Right lobe of liver (tissue), 6 donors: Measurements from ENCODE around the gene TRPM3. TPM values are rescaled to one million over a fixed set of nuclear protein-coding genes. Genes with fewer than 3 reads are reported as not detected.

Experiments used
- ATAC-seq, 4 donors: fragments of 200-7000 bp; cut with Tn5 transposase; one replicate each; pipeline ENCODE4 v1.9.1; 2020; ENCODE audit warnings: mild to moderate bottlenecking in 4 of 4, moderate library complexity in 4 of 4
- DNase-seq, 3 donors: peaks; one replicate each; pipeline ENCODE4 v3.0.0-alpha.2; 2020
- H3K27ac ChIP-seq, 3 donors: fragments of 200-600 bp; one replicate each; pipeline ENCODE4 v1.8.0; 2022
- H3K27me3 ChIP-seq, 2 donors: fragments of 200-600 bp; one replicate each; pipeline ENCODE4 v1.8.0; 2022
- H3K36me3 ChIP-seq, 4 donors: fragments of 200-600 bp; sonication (generic) in 1 of 4; one replicate each; pipeline versions ENCODE4 v1.5.1 to v1.8.0; 2017 to 2022; ENCODE audit warnings: control low read depth in 1 of 4
- H3K4me1 ChIP-seq, 4 donors: fragments of 200-600 bp; sonication (generic) in 1 of 4; one replicate each; pipeline versions ENCODE4 v1.5.1 to v1.8.0; 2017 to 2022; ENCODE audit warnings: control low read depth in 1 of 4
- H3K4me3 ChIP-seq, 3 donors: fragments of 200-600 bp; one replicate each; pipeline ENCODE4 v1.8.0; 2022
- H3K9me3 ChIP-seq, 4 donors: fragments of 200-600 bp; sonication (generic) in 1 of 4; one replicate each; pipeline versions ENCODE4 v1.5.1 to v1.8.0; 2017 to 2022; ENCODE audit warnings: control low read depth in 1 of 4
- CTCF ChIP-seq, 4 donors: fragments of 200-600 bp in 3 of 4; fragments of 450-650 bp in 1 of 4; IDR thresholded peaks; one replicate each; pipeline versions ENCODE4 v1.5.1 to v1.8.0; 2016 to 2022; ENCODE audit warnings: antibody characterized with exemption in 4 of 4, mild to moderate bottlenecking in 2 of 4
- POLR2A ChIP-seq: fragments of 450-650 bp; IDR thresholded peaks from one replicate; pipeline ENCODE4 v1.6.1; 2017; ENCODE audit warnings: antibody characterized with exemption, mild to moderate bottlenecking
- WGBS: methylation state at CpG from one replicate; pipeline ENCODE4 v1.1.6; 2018; ENCODE audit warnings: low coverage, low lambda C conversion rate; ENCODE audit not compliant: insufficient coverage; ENCODE audit errors: missing lambda C conversion rate; 5-methylcytosine and 5-hydroxymethylcytosine counted together
- intact Hi-C, 2 donors: fragments of 100-400 bp; cut with DNase I; formaldehyde crosslinking; loops; one replicate each; pipeline versions ENCODE4 v1.11.2 to v1.14.1; 2022
- total RNA-seq, 6 experiments: library from RNA; depleted of rRNA in 2 of 6; stranded (reverse); fragments of >200 nt in 2 of 6; fragmentation: NEBNext Ultra II Directional in 3 of 6; extraction: Animal tissue kit (Norgen Biotek cat#: 25700) in 3 of 6; gene quantifications; one replicate each; pipeline versions ENCODE4 v1.1.0 to v1.2.4, GENCODE V29; 2016 to 2023
- donor health status: DM: no; HTN: yes; CAD: no.
- donor health status: DM: no; HTN: no; CAD: no.
- donor health status: DM: no; HTN: no; CAD: no.
- donor health status: DM: no; HTN: yes; CAD: no.
- donor health status: DM: no; HTN: yes; CAD: no.

The TRPM3 gene
- total RNA-seq, 6 experiments from 2014 or later = 0.26 to 0.56 (median 0.39) TPM

GRCh38 chr9:70677055-70677735 is 444.2 kb downstream of the TRPM3 start:
- Histone ChIP-seq H3K27ac (no peak overlapping the region), H3K4me1 (no peaks in the 10 kb centered on the region), H3K9me3 (no peaks in the 10 kb centered on the region), H3K36me3 (no peaks in the 10 kb centered on the region), H3K27me3 (no peaks in the 10 kb centered on the region), H3K4me3 (no peak overlapping the region)
- intact Hi-C loops = no loop called here
- ATAC-seq = no peak
- no peak for DNase-seq
- WGBS = 87% methylated on average over 5 of the region's 5 CpGs
- TF ChIP-seq POLR2A (no peak), CTCF (IDR thresholded peaks at IDR 0.05) (no peak)

- Histone ChIP-seq H3K4me1 (no peaks in the 10 kb centered on the region), H3K9me3 (no peaks in the 10 kb centered on the region), H3K27me3 (no peaks in the 10 kb centered on the region), H3K4me3 (no peak overlapping the region), H3K36me3 (no peaks in the 10 kb centered on the region), H3K27ac (no peak overlapping the region)
- no peak for ATAC-seq
- 81% methylated on average over 1 of the region's 1 CpG for WGBS
- DNase-seq = no peak
- intact Hi-C loops = no loop called here
- TF ChIP-seq POLR2A (no peak), CTCF (IDR thresholded peaks at IDR 0.05) (no peak)
Observed at GRCh38 chr9:70675868-70676370, 445.5 kb downstream of the TRPM3 start.

GRCh38 chr9:70673844-70674243 is 447.6 kb downstream of the TRPM3 start:
- intact Hi-C loops = no loop called here
- WGBS = 50% methylated on average over 1 of the region's 1 CpG
- ATAC-seq (no peak), DNase-seq (no peak)
- TF ChIP-seq CTCF (IDR thresholded peaks at IDR 0.05) (no peak), POLR2A (no peak)
- Histone ChIP-seq H3K4me3 (no peak overlapping the region), H3K4me1 (no peaks in the 10 kb centered on the region), H3K27ac (no peak overlapping the region), H3K27me3 (no peaks in the 10 kb centered on the region), H3K9me3 (no peaks in the 10 kb centered on the region), H3K36me3 (no peaks in the 10 kb centered on the region)

- Histone ChIP-seq H3K27me3 (no peaks in the 10 kb centered on the region), H3K36me3 (no peaks in the 10 kb centered on the region), H3K4me1 (no peaks in the 10 kb centered on the region), H3K27ac (no peak overlapping the region), H3K4me3 (no peak overlapping the region), H3K9me3 (no peaks in the 10 kb centered on the region)
- TF ChIP-seq POLR2A = no peak
- TF ChIP-seq CTCF (IDR thresholded peaks at IDR 0.05) = no peak
- intact Hi-C loops = no loop called here
- peak in 3 of 4 donors; percentile 23 to 85 (median 63) for ATAC-seq
- no peak for DNase-seq
- WGBS = 60% methylated on average over 1 of the region's 1 CpG
Observed at GRCh38 chr9:70672161-70672649, 449.2 kb downstream of the TRPM3 start.
